NB4 (cell line): ENCODE results near the gene TLX2.

ENCODE experiments used
- DNase-seq: peaks from one replicate; pipeline ENCODE4 v3.0.0; 2010; ENCODE audit warnings: low read depth
- H3K4me3 ChIP-seq: one replicate; pipeline ENCODE4 v1.5.1; 2011; ENCODE audit warnings: mild to moderate bottlenecking, low read depth, low read length, moderate library complexity
- MYC ChIP-seq: IDR thresholded peaks from 2 replicates; pipeline ENCODE4 v1.6.1; 2011; ENCODE audit warnings: low read depth, low read length
- POLR2A ChIP-seq: IDR thresholded peaks from 2 replicates; pipeline ENCODE4 v1.6.1; 2011; ENCODE audit warnings: mild to moderate bottlenecking; ENCODE audit not compliant: insufficient read length; ENCODE audit errors: extremely low read depth
- TF ChIP-seq, protein P1 (sequence below): IDR thresholded peaks from one replicate; pipeline ENCODE4 v1.5.1; 2012; ENCODE audit warnings: low read depth, low read length
- TF ChIP-seq, protein P2 (sequence below): IDR thresholded peaks from 2 replicates; pipeline ENCODE4 v1.6.1; 2011; ENCODE audit warnings: low read depth, low read length

The TLX2 gene

GRCh38 chr2:74555610-74556103 is 41.4 kb downstream of the TLX2 start:
- TF ChIP-seq POLR2A: no peak
- TF ChIP-seq, protein P1, sequence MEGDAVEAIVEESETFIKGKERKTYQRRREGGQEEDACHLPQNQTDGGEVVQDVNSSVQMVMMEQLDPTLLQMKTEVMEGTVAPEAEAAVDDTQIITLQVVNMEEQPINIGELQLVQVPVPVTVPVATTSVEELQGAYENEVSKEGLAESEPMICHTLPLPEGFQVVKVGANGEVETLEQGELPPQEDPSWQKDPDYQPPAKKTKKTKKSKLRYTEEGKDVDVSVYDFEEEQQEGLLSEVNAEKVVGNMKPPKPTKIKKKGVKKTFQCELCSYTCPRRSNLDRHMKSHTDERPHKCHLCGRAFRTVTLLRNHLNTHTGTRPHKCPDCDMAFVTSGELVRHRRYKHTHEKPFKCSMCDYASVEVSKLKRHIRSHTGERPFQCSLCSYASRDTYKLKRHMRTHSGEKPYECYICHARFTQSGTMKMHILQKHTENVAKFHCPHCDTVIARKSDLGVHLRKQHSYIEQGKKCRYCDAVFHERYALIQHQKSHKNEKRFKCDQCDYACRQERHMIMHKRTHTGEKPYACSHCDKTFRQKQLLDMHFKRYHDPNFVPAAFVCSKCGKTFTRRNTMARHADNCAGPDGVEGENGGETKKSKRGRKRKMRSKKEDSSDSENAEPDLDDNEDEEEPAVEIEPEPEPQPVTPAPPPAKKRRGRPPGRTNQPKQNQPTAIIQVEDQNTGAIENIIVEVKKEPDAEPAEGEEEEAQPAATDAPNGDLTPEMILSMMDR: no peak
- TF ChIP-seq, protein P2, sequence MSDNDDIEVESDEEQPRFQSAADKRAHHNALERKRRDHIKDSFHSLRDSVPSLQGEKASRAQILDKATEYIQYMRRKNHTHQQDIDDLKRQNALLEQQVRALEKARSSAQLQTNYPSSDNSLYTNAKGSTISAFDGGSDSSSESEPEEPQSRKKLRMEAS: no peak
- TF ChIP-seq MYC: no peak; the same call in 1 of the 2 replicates
- peak; percentile 60 for DNase-seq
- H3K4me3 ChIP-seq: peak overlapping the region; percentile 96

- no peak for TF ChIP-seq POLR2A
- no peak for TF ChIP-seq MYC
- TF ChIP-seq, protein P1: no peak
- TF ChIP-seq, protein P2: no peak
- no peak for DNase-seq
- peak overlapping the region; percentile 96 for H3K4me3 ChIP-seq
Measured at GRCh38 chr2:74556159-74556558, 41.9 kb downstream of the TLX2 start.

DNA sequence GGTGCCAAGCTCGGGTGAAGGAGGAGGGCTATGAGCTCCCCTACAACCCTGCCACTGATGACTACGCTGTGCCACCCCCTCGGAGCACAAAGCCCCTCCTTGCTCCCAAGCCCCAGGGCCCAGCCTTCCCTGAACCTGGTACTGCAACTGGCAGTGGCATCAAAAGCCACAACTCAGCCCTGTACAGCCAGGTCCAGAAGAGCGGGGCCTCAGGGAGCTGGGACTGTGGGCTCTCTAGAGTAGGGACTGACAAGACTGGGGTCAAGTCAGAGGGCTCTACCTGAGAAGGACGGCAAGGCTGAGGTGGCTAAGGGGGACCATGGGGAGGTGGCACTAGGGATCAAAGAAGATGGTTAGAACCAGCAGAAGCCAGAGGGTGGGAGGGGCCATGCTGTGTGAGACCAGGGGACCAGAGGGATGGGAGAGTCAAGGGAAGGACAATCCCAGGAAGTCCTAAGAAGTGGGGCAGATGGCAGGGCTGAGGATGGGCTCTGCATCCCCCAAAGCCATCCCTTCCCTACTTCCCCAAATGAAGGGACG is 42.7 kb downstream of the TLX2 start:
- TF ChIP-seq POLR2A (no peak), MYC (no peak)
- TF ChIP-seq, protein P1: no peak
- TF ChIP-seq, protein P2: no peak
- H3K4me3 ChIP-seq: no peak overlapping the region
- no peak for DNase-seq

DNA sequence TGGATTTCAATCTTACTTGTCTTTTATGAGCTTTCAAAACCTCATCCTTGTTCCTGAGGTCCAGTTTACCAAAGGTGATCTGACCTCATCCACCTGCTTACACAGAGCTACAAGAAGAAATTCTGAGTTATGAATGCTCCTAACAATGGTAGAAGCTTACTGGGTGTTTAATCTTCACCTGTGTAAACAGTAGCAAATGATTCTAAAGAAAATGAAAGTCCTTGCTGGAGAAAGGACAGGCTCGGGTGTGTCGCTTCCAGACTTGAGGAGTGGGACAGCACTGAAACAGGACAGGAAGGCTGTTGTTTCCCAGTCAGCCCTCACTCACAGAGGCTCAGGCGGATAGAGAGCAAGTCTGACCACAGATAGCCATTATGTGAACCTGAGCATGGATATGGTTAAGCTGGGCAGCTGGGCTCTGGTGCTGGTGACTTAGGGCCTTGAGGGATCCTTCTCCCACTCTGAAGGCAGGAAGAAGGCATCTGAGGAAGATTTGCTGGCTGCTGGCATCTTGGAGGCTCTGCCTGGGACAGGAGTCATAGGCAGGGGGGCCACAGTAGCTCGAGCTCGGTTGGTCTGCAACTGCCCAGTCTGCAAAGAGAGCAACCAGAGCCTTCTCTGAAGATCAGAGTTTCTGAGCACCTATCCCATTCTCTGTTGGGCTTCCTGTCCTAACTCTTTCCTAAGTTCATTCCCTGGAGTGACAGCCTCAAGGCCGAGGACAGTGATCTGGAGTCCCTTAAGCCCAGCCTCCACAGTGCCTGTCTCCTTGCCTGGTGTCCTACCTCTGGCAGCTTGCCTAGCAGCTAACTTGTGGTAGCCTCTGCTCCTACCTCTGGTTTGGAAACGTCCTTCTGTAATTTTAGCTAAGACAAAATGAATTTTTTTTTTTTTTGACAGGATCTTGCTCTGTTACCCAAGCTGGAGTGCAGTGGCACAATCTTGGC is 44.3 kb downstream of the TLX2 start:
- DNase-seq: no peak
- no peak overlapping the region for H3K4me3 ChIP-seq
- TF ChIP-seq, protein P1: no peak
- TF ChIP-seq POLR2A: no peak
- no peak for TF ChIP-seq MYC

DNA sequence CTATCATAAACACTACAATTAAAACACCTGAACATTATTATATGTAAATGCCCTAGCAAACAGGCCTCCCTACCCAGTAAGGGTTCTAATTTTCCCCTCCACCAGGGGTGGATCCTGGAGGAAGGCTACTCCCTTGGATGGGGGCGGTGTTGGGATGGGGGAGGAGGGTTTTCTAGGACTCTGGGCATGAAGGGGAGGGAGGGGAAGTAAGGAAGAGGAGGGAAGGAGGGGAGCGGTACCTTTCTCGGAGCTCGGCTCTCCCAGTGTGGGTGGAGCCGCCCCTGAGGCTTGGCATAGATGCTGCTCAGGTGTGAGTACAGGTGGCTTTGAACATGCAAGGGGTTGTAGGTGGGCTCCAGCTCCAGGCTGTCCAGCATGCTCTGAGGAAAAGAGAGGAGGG is 45.7 kb downstream of the TLX2 start:
- no peak overlapping the region for H3K4me3 ChIP-seq
- no peak for DNase-seq
- TF ChIP-seq POLR2A (no peak), MYC (no peak)
- TF ChIP-seq, protein P1: no peak
- TF ChIP-seq, protein P2: no peak
